WTC11 (cell line): ENCODE results near the gene NUP62. TPM values are rescaled to one million over a fixed set of nuclear protein-coding genes. Genes with fewer than 3 reads are reported as not detected.

Experiments
- ATAC-seq: fragments of 200-7000 bp; cut with Tn5 transposase; 2 replicates; pipeline ENCODE4 v1.10.0; 2021; ENCODE audit warnings: mild to moderate bottlenecking, moderate library complexity
- CTCF ChIA-PET: fragments of 300-600 bp; sonication (Branson Sonifier 250); formaldehyde crosslinking; loops from one replicate; lab custom pipeline; 2021; ENCODE audit warnings: antibody characterized with exemption; lab: Charles Lee
- POLR2A ChIA-PET: fragments of 350-600 bp; sonication (Branson Sonifier 250); formaldehyde crosslinking; loops from one replicate; lab custom pipeline; 2021; ENCODE audit warnings: antibody characterized with exemption; lab: Charles Lee
- DNase-seq: peaks from one replicate; pipeline ENCODE4 v3.0.0; 2021; ENCODE audit warnings: low spot score
- H3K27ac Mint-ChIP-seq: 2 replicates; pipeline ENCODE4 v1.8.0; 2021; ENCODE audit warnings: mixed read lengths
- H3K27me3 Mint-ChIP-seq: 2 replicates; pipeline ENCODE4 v1.8.0; 2021; ENCODE audit warnings: low read depth, mild to moderate bottlenecking, moderate library complexity, mixed read lengths
- H3K36me3 Mint-ChIP-seq: 2 replicates; pipeline ENCODE4 v1.8.0; 2021; ENCODE audit warnings: mixed read lengths
- H3K4me1 Mint-ChIP-seq: 2 replicates; pipeline ENCODE4 v1.8.0; 2022; ENCODE audit warnings: mixed read lengths
- H3K4me3 Mint-ChIP-seq: 2 replicates; pipeline ENCODE4 v1.8.0; 2021; ENCODE audit warnings: mild to moderate bottlenecking, moderate library complexity, mixed read lengths
- H3K9me3 Mint-ChIP-seq: 2 replicates; pipeline ENCODE4 v1.8.0; 2021; ENCODE audit warnings: mixed read lengths
- AFF4 ChIP-seq: sonication (generic); formaldehyde crosslinking; IDR thresholded peaks from 2 replicates; pipeline ENCODE4 v1.8.1; 2023; ENCODE audit warnings: mild to moderate bottlenecking, missing genetic modification reagents, borderline replicate concordance
- ATF6 ChIP-seq: sonication (generic); formaldehyde crosslinking; IDR thresholded peaks from 2 replicates; pipeline ENCODE4 v1.8.1; 2023; ENCODE audit warnings: mild to moderate bottlenecking, missing genetic modification reagents
- CREB1 ChIP-seq: sonication (generic); formaldehyde crosslinking; IDR thresholded peaks from 2 replicates; pipeline ENCODE4 v1.8.0; 2023; ENCODE audit warnings: mild to moderate bottlenecking, missing genetic modification reagents
- CREM ChIP-seq: sonication (generic); formaldehyde crosslinking; IDR thresholded peaks from 2 replicates; pipeline ENCODE4 v1.8.1; 2022; ENCODE audit warnings: mild to moderate bottlenecking, missing genetic modification reagents, moderate library complexity
- EMX1 ChIP-seq: fragments of 250-450 bp; sonication (Bioruptor Pico); IDR thresholded peaks from 2 replicates; pipeline ENCODE4 v1.8.0; 2021; ENCODE audit warnings: mild to moderate bottlenecking
- ESRRA ChIP-seq: sonication (generic); formaldehyde crosslinking; IDR thresholded peaks from 2 replicates; pipeline ENCODE4 v1.8.1; 2022; ENCODE audit warnings: mild to moderate bottlenecking, missing genetic modification reagents, borderline replicate concordance
- FOXP1 ChIP-seq: sonication (generic); formaldehyde crosslinking; IDR thresholded peaks from 2 replicates; pipeline ENCODE4 v1.8.0; 2022; ENCODE audit warnings: missing genetic modification reagents, mild to moderate bottlenecking, moderate library complexity, borderline replicate concordance
- GABPB1 ChIP-seq: sonication (generic); formaldehyde crosslinking; IDR thresholded peaks from 2 replicates; pipeline ENCODE4 v1.8.1; 2023; ENCODE audit warnings: mild to moderate bottlenecking, missing genetic modification reagents
- GTF2I ChIP-seq: fragments of 250-450 bp; sonication (Bioruptor Pico); conservative IDR thresholded peaks from 2 replicates; pipeline ENCODE4 v1.4.0; 2021; ENCODE audit warnings: mild to moderate bottlenecking
- HMGA2 ChIP-seq: fragments of 250-450 bp; sonication (Bioruptor Pico); IDR thresholded peaks from 2 replicates; pipeline ENCODE4 v1.4.0; 2021; ENCODE audit warnings: mild to moderate bottlenecking, moderate library complexity
- JUN ChIP-seq: sonication (generic); formaldehyde crosslinking; IDR thresholded peaks from 2 replicates; pipeline ENCODE4 v1.8.0; 2023; ENCODE audit warnings: mild to moderate bottlenecking, missing genetic modification reagents
- MAX ChIP-seq: sonication (generic); formaldehyde crosslinking; IDR thresholded peaks from 2 replicates; pipeline ENCODE4 v1.8.0; 2022; ENCODE audit warnings: mild to moderate bottlenecking, missing genetic modification reagents
- MLX ChIP-seq: sonication (generic); formaldehyde crosslinking; IDR thresholded peaks from 2 replicates; pipeline ENCODE4 v1.8.1; 2023; ENCODE audit warnings: mild to moderate bottlenecking, missing genetic modification reagents, moderate library complexity
- NFATC4 ChIP-seq: fragments of 250-450 bp; sonication (Bioruptor Pico); IDR thresholded peaks from 2 replicates; pipeline ENCODE4 v1.9.0; 2021; ENCODE audit warnings: mild to moderate bottlenecking
- OVOL2 ChIP-seq: fragments of 250-450 bp; sonication (Bioruptor Pico); IDR thresholded peaks from 2 replicates; pipeline ENCODE4 v1.9.0; 2021; ENCODE audit warnings: mild to moderate bottlenecking, borderline replicate concordance
- SMAD3 ChIP-seq: sonication (generic); formaldehyde crosslinking; IDR thresholded peaks from 2 replicates; pipeline ENCODE4 v1.8.0; 2022; ENCODE audit warnings: missing genetic modification reagents, mild to moderate bottlenecking, borderline replicate concordance
- ZNF232 ChIP-seq: sonication (generic); formaldehyde crosslinking; IDR thresholded peaks from 2 replicates; pipeline ENCODE4 v1.8.0; 2022; ENCODE audit warnings: mild to moderate bottlenecking, missing genetic modification reagents
- ZNF281 ChIP-seq: sonication (generic); formaldehyde crosslinking; IDR thresholded peaks from 2 replicates; pipeline ENCODE4 v1.8.0; 2023; ENCODE audit warnings: mild to moderate bottlenecking, missing genetic modification reagents
- ZNF396 ChIP-seq: fragments of 250-450 bp; sonication (Bioruptor Pico); IDR thresholded peaks from 2 replicates; pipeline ENCODE4 v1.8.0; 2021; ENCODE audit warnings: mild to moderate bottlenecking, moderate library complexity, borderline replicate concordance
- ZNF671 ChIP-seq: fragments of 250-450 bp; sonication (Bioruptor Pico); IDR thresholded peaks from 2 replicates; pipeline ENCODE4 v1.8.0; 2021; ENCODE audit warnings: mild to moderate bottlenecking
- total RNA-seq: library from RNA; stranded (reverse); gene quantifications from 3 replicates; pipeline ENCODE4 v1.2.3, GENCODE V29; 2021

Gene NUP62
- total RNA-seq, 1 experiment from 2014 or later = 87.1 TPM

GRCh38 chr19:49858088-49858985 lies 71.0 kb downstream of the NUP62 start:
- Mint-ChIP-seq H3K27me3 (no peaks in the 10 kb centered on the region; the same call in 1 of the 2 replicates), H3K9me3 (no peaks in the 10 kb centered on the region), H3K36me3 (peaks cover 23% of the 10 kb centered on the region), H3K4me1 (peaks cover 14% of the 10 kb centered on the region), H3K27ac (no peak overlapping the region)
- ChIA-PET CTCF (interaction anchor here (0.6 to 2.1 kb wide), 3 partner anchors 8 to 45 kb away, joined by 3 to 6 read pairs (median 5); partner anchors contain the start of gene FUZ), POLR2A (interaction anchor here (0.5 to 2.4 kb wide), 5 partner anchors 8 to 365 kb away, joined by 3 to 7 read pairs (median 4); partner anchors contain the start of gene PNKP)
- ATAC-seq = no peak
- TF ChIP-seq AFF4 = no peak
- peak; percentile 52; the same call in 1 of the 2 replicates for TF ChIP-seq ZNF671
- 0 out of 2 replicates have a peak, but pooled peaks have one; percentile 8 for TF ChIP-seq CREM (CRISPR knock-in tag)
- TF ChIP-seq ZNF281 = 0 out of 2 replicates have a peak, but pooled peaks have one; percentile 22
- 0 out of 2 replicates have a peak, but pooled peaks have one; percentile 21 for TF ChIP-seq MLX (CRISPR knock-in tag)
- TF ChIP-seq OVOL2 (CRISPR knock-in tag) = no peak
- TF ChIP-seq, all 79 proteins: peak for 4
- H3K4me3 Mint-ChIP-seq = no peak overlapping the region
- DNase-seq = no peak

GRCh38 chr19:49857838-49858087 lies 71.5 kb downstream of the NUP62 start:
- H3K36me3 Mint-ChIP-seq = peaks cover 20% of the 10 kb centered on the region

GRCh38 chr19:49857061-49857837 lies 72.1 kb downstream of the NUP62 start:
- TF ChIP-seq GTF2I (CRISPR knock-in tag) = peak; percentile 87
- peak; percentile 69; the same call in 1 of the 2 replicates for TF ChIP-seq SMAD3 (CRISPR knock-in tag)
- peak; percentile 71 for TF ChIP-seq FOXP1 (CRISPR knock-in tag)
- TF ChIP-seq ATF6 (CRISPR knock-in tag) = no peak
- peak; percentile 31; the same call in 1 of the 2 replicates for TF ChIP-seq EMX1 (CRISPR knock-in tag)
- 0 out of 2 replicates have a peak, but pooled peaks have one; percentile 17 for TF ChIP-seq CREB1 (CRISPR knock-in tag)
- TF ChIP-seq NFATC4 (CRISPR knock-in tag) = 0 out of 2 replicates have a peak, but pooled peaks have one; percentile 23
- TF ChIP-seq ZNF232 (CRISPR knock-in tag) = 0 out of 2 replicates have a peak, but pooled peaks have one; percentile 36
- no peak for TF ChIP-seq GABPB1 (CRISPR knock-in tag)
- TF ChIP-seq ESRRA (CRISPR knock-in tag) = no peak
- DNase-seq (no peak), ATAC-seq (peak; percentile 6)
- CTCF ChIA-PET = interaction anchor here (0.5 to 1.0 kb wide), 2 partner anchors 10 to 108 kb away, joined by 3 to 5 read pairs; no protein-coding TSS in a partner anchor
- no peak overlapping the region for H3K4me3 Mint-ChIP-seq
- H3K9me3 Mint-ChIP-seq = no peaks in the 10 kb centered on the region
- peaks cover 20% of the 10 kb centered on the region for H3K4me1 Mint-ChIP-seq
- peak overlapping the region; percentile 19; the same call in 1 of the 2 replicates for H3K27ac Mint-ChIP-seq
- peaks cover under 1% of the 10 kb centered on the region; the same call in 1 of the 2 replicates for H3K27me3 Mint-ChIP-seq
- POLR2A ChIA-PET = interaction anchor here (0.6 to 2.4 kb wide), 4 partner anchors 8 to 12 kb away, joined by 3 to 7 read pairs (median 4); partner anchors contain the start of gene PNKP
- H3K36me3 Mint-ChIP-seq = peaks cover 26% of the 10 kb centered on the region

More at GRCh38 chr19:49857838-49858087, 71.5 kb downstream of the NUP62 start:
- peaks cover 15% of the 10 kb centered on the region for H3K4me1 Mint-ChIP-seq
- DNase-seq = no peak
- H3K9me3 Mint-ChIP-seq = no peaks in the 10 kb centered on the region
- no peak for ATAC-seq
- CTCF ChIA-PET = interaction anchor here (1.0 to 2.1 kb wide), 2 partner anchors 9 to 45 kb away, joined by 5 to 6 read pairs; partner anchors contain the start of gene FUZ
- POLR2A ChIA-PET = interaction anchor here (0.6 to 2.4 kb wide), 4 partner anchors 7 to 12 kb away, joined by 3 to 7 read pairs (median 4); partner anchors contain the start of gene PNKP
- peak overlapping the region; percentile 19; the same call in 1 of the 2 replicates for H3K27ac Mint-ChIP-seq
- H3K4me3 Mint-ChIP-seq = no peak overlapping the region
- no peaks in the 10 kb centered on the region; the same call in 1 of the 2 replicates for H3K27me3 Mint-ChIP-seq
- TF ChIP-seq HMGA2 (CRISPR knock-in tag) = no peak
- TF ChIP-seq ZNF396 (CRISPR knock-in tag) = no peak
- TF ChIP-seq CREM (CRISPR knock-in tag) = 0 out of 2 replicates have a peak, but pooled peaks have one; percentile 15
- TF ChIP-seq JUN (CRISPR knock-in tag) = no peak
- no peak for TF ChIP-seq MAX (CRISPR knock-in tag)
